ENCODE measurements around the gene REXO5.

REXO5 gene

GRCh38 chr16:20879175-20880040 is 73.1 kb downstream of the REXO5 start:
- Mint-ChIP-seq H3K36me3 (ENCODE audit: low read depth) (peaks cover 31% of the 10 kb centered on the region), H3K4me1 (ENCODE audit: low read depth) (peaks cover 65% of the 10 kb centered on the region), H3K9me3 (peaks cover 5% of the 10 kb centered on the region), H3K27ac (peak overlapping the region; percentile 65), H3K4me3 (peak overlapping the region; percentile 34), H3K27me3 (ENCODE audit: low read depth) (no peaks in the 10 kb centered on the region)
- peak; percentile 22 for DNase-seq (ENCODE audit: low spot score)

GRCh38 chr16:20880867-20881502 is 74.7 kb downstream of the REXO5 start:
- peaks cover 5% of the 10 kb centered on the region for H3K9me3 Mint-ChIP-seq
- no peak overlapping the region for H3K4me3 Mint-ChIP-seq
- H3K27ac Mint-ChIP-seq: no peak overlapping the region
- no peak for DNase-seq (ENCODE audit: low spot score)
- H3K36me3 Mint-ChIP-seq (ENCODE audit: low read depth): peaks cover 32% of the 10 kb centered on the region
- no peaks in the 10 kb centered on the region for H3K27me3 Mint-ChIP-seq (ENCODE audit: low read depth)
- H3K4me1 Mint-ChIP-seq (ENCODE audit: low read depth): peaks cover 64% of the 10 kb centered on the region

- Mint-ChIP-seq H3K4me1 (ENCODE audit: low read depth) (peaks cover 62% of the 10 kb centered on the region), H3K4me3 (no peak overlapping the region), H3K36me3 (ENCODE audit: low read depth) (peaks cover 30% of the 10 kb centered on the region), H3K27me3 (ENCODE audit: low read depth) (no peaks in the 10 kb centered on the region), H3K27ac (no peak overlapping the region), H3K9me3 (peaks cover 4% of the 10 kb centered on the region)
- no peak for DNase-seq (ENCODE audit: low spot score)
Measured at GRCh38 chr16:20881503-20881878, 75.2 kb downstream of the REXO5 start.

GRCh38 chr16:20883554-20884239 is 77.4 kb downstream of the REXO5 start:
- Mint-ChIP-seq H3K4me3 (peak overlapping the region; percentile 26), H3K36me3 (ENCODE audit: low read depth) (peaks cover 25% of the 10 kb centered on the region), H3K27ac (peak overlapping the region; percentile 65), H3K27me3 (ENCODE audit: low read depth) (no peaks in the 10 kb centered on the region), H3K4me1 (ENCODE audit: low read depth) (peaks cover 60% of the 10 kb centered on the region), H3K9me3 (no peaks in the 10 kb centered on the region)
- no peak for DNase-seq (ENCODE audit: low spot score)

- Mint-ChIP-seq H3K4me1 (ENCODE audit: low read depth) (peaks cover 55% of the 10 kb centered on the region), H3K36me3 (ENCODE audit: low read depth) (peaks cover 25% of the 10 kb centered on the region)
- DNase-seq (ENCODE audit: low spot score): peak; percentile 60
Measured at GRCh38 chr16:20884240-20884556, 77.9 kb downstream of the REXO5 start.

GRCh38 chr16:20886320-20886719 is 80.0 kb downstream of the REXO5 start:
- H3K27ac Mint-ChIP-seq: no peak overlapping the region
- no peak overlapping the region for H3K4me3 Mint-ChIP-seq
- H3K9me3 Mint-ChIP-seq: no peaks in the 10 kb centered on the region
- H3K27me3 Mint-ChIP-seq (ENCODE audit: low read depth): no peaks in the 10 kb centered on the region
- peaks cover 46% of the 10 kb centered on the region for H3K4me1 Mint-ChIP-seq (ENCODE audit: low read depth)
- no peak for DNase-seq (ENCODE audit: low spot score)
- peaks cover 31% of the 10 kb centered on the region for H3K36me3 Mint-ChIP-seq (ENCODE audit: low read depth)

More at GRCh38 chr16:20884240-20884556, 77.9 kb downstream of the REXO5 start:
- H3K9me3 Mint-ChIP-seq: no peaks in the 10 kb centered on the region
- peak overlapping the region; percentile 65 for H3K27ac Mint-ChIP-seq
- no peaks in the 10 kb centered on the region for H3K27me3 Mint-ChIP-seq (ENCODE audit: low read depth)
- peak overlapping the region; percentile 26 for H3K4me3 Mint-ChIP-seq

- Mint-ChIP-seq H3K27me3 (ENCODE audit: low read depth) (no peaks in the 10 kb centered on the region), H3K4me1 (ENCODE audit: low read depth) (peaks cover 44% of the 10 kb centered on the region), H3K36me3 (ENCODE audit: low read depth) (peaks cover 37% of the 10 kb centered on the region), H3K4me3 (no peak overlapping the region), H3K9me3 (no peaks in the 10 kb centered on the region), H3K27ac (no peak overlapping the region)
- no peak for DNase-seq (ENCODE audit: low spot score)
Measured at GRCh38 chr16:20887207-20887606, 80.9 kb downstream of the REXO5 start.

- H3K4me1 Mint-ChIP-seq (ENCODE audit: low read depth): peaks cover 33% of the 10 kb centered on the region
- peaks cover 43% of the 10 kb centered on the region for H3K36me3 Mint-ChIP-seq (ENCODE audit: low read depth)
- no peak overlapping the region for H3K4me3 Mint-ChIP-seq
- H3K27me3 Mint-ChIP-seq (ENCODE audit: low read depth): no peaks in the 10 kb centered on the region
- no peak overlapping the region for H3K27ac Mint-ChIP-seq
- H3K9me3 Mint-ChIP-seq: no peaks in the 10 kb centered on the region
- no peak for DNase-seq (ENCODE audit: low spot score)
Measured at GRCh38 chr16:20889625-20890275, 83.4 kb downstream of the REXO5 start.

- H3K4me3 Mint-ChIP-seq: no peak overlapping the region
- DNase-seq (ENCODE audit: low spot score): no peak
- H3K27ac Mint-ChIP-seq: no peak overlapping the region
- H3K4me1 Mint-ChIP-seq (ENCODE audit: low read depth): peaks cover 38% of the 10 kb centered on the region
- no peaks in the 10 kb centered on the region for H3K27me3 Mint-ChIP-seq (ENCODE audit: low read depth)
- H3K9me3 Mint-ChIP-seq: no peaks in the 10 kb centered on the region
- H3K36me3 Mint-ChIP-seq (ENCODE audit: low read depth): peaks cover 40% of the 10 kb centered on the region
Measured at GRCh38 chr16:20894388-20894787, 88.1 kb downstream of the REXO5 start.

- peak overlapping the region; percentile 99 for H3K4me3 Mint-ChIP-seq
- peak overlapping the region; percentile 32 for H3K27ac Mint-ChIP-seq
- peaks cover 49% of the 10 kb centered on the region for H3K4me1 Mint-ChIP-seq (ENCODE audit: low read depth)
- H3K9me3 Mint-ChIP-seq: no peaks in the 10 kb centered on the region
- no peaks in the 10 kb centered on the region for H3K27me3 Mint-ChIP-seq (ENCODE audit: low read depth)
- peaks cover 38% of the 10 kb centered on the region for H3K36me3 Mint-ChIP-seq (ENCODE audit: low read depth)
- no peak for DNase-seq (ENCODE audit: low spot score)
Measured at GRCh38 chr16:20897253-20897897, 91.0 kb downstream of the REXO5 start.

GRCh38 chr16:20897922-20898321 is 91.6 kb downstream of the REXO5 start:
- no peaks in the 10 kb centered on the region for H3K27me3 Mint-ChIP-seq (ENCODE audit: low read depth)
- H3K36me3 Mint-ChIP-seq (ENCODE audit: low read depth): peaks cover 37% of the 10 kb centered on the region
- no peaks in the 10 kb centered on the region for H3K9me3 Mint-ChIP-seq
- peak overlapping the region; percentile 32 for H3K27ac Mint-ChIP-seq
- peaks cover 53% of the 10 kb centered on the region for H3K4me1 Mint-ChIP-seq (ENCODE audit: low read depth)
- DNase-seq (ENCODE audit: low spot score): no peak
- H3K4me3 Mint-ChIP-seq: peak overlapping the region; percentile 99

GRCh38 chr16:20899071-20899470 is 92.7 kb downstream of the REXO5 start:
- H3K27me3 Mint-ChIP-seq (ENCODE audit: low read depth): no peaks in the 10 kb centered on the region
- no peak for DNase-seq (ENCODE audit: low spot score)
- peak overlapping the region; percentile 99 for H3K4me3 Mint-ChIP-seq
- H3K9me3 Mint-ChIP-seq: no peaks in the 10 kb centered on the region
- H3K27ac Mint-ChIP-seq: peak overlapping the region; percentile 100
- H3K4me1 Mint-ChIP-seq (ENCODE audit: low read depth): peaks cover 61% of the 10 kb centered on the region
- peaks cover 38% of the 10 kb centered on the region for H3K36me3 Mint-ChIP-seq (ENCODE audit: low read depth)
